Activated CD8-positive, alpha-beta memory T cell treated with anti-CD3 and anti-CD28 coated beads, Interleukin-2, amount 50 U/mL, for 4 hours (primary cell): ENCODE results near the gene PGAP1.

Source experiments
- DNase-seq: peaks from one replicate; pipeline ENCODE4 v3.0.0-alpha.2; 2020

PGAP1 gene

DNA sequence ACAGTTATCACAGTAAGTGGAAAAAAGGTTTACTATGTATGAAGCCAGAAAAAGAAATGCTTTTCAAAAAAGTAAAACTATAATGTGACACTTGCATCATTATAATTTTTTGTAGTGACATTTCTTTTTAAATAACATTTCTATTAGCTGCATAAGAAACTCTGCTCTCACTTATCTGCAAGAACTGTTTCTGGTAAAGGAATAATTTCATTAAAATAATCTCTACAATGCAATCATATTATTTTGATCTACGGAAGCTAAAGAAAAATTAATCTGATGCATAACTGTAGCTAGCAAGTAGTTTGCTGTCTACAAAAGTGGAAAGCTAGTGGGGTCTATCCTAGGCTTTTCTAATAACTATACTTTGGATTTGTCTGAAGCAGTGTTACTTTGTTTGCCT, 50.1 kb downstream of the PGAP1 start:
- no peak for DNase-seq

DNA sequence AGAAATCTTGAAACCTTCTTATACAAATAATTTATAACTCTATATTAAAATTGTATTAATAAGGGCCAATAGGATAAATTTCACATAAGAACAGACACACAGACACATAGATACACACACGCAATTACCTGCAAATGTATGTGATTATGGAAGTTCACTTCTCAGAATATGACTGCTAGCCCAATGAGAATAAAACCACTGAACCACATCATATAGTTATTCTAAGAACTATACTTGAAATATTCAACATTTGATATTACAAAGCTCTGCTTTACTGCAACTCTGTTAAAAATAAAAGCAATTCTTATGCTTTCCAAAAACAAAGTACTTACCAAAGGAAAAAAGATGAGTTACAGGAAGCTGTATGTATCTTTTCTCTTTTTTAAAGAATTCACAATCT, 51.1 kb downstream of the PGAP1 start:
- no peak for DNase-seq

DNA sequence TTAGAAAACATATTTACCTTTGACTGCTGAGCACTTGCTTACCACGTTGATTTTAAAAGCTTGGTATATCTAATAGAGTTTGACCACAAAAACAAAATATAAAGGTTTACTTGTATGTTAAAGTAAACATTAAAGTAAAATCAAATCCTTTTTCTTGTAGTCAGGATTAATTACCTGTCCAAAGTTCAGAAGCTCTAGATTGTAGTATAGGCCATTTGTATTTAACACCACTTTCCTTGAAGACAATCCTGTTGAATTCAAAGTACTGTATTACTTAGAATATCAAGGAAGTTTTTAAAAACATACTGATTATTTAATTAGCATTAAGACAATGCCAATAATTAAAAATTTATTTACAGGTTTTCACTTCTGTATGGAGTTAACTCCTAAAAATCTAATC, 53.0 kb downstream of the PGAP1 start:
- no peak for DNase-seq

DNA sequence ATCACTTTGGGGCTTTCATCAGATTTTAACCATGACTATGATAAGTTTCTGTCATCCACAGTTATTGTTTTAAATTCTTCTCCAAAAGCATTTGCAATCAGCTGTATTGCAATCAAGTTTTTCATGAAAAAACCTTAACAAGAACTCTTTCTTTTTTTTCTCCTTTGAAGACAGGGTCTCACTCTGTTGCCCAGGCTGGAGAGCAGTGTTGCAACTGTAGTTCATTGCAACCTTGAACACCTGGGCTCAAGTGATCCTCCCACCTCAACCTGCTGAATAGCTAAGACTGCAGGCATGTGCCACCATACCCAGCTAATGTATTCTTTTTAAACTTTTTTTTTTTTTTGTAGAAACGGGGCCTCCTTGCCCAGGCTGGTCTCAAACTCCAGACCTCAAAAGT, 71.9 kb downstream of the PGAP1 start:
- DNase-seq, result no peak

DNA sequence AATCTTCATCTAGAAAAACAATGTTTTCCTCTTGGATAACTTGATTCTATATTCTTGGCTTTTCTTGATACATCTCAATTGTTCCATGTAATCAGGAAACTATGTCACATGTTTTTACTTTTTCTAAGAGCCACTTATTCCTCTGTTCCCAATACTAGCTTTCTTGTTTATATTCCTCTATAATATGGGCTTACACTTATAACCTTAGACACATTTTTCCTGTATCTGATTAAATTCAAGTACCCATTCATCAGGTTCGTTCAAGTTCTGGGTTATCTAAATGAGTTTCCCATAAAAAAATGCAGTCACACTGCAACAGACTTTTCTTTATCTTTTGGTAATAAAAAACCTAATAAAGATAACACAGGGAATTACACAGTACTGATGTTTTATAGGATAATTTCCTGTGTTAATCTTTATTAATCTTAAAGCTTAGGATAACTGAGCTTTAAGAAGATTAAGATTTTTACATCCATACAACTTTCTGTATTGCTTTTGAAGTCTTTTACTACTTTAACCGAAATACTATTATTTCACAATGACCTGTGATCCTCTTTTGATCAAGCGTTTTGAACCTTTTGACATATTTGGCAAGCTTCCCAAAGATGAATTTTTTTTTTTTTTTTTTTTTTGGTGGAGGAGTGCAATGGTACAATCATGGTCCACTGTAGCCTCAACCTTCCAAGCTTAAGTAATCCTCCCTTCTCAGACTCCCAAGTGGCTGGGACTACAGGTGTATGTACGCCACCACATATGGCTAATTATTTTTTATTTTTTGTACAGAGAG, 73.0 kb downstream of the PGAP1 start:
- DNase-seq, result no peak

DNA sequence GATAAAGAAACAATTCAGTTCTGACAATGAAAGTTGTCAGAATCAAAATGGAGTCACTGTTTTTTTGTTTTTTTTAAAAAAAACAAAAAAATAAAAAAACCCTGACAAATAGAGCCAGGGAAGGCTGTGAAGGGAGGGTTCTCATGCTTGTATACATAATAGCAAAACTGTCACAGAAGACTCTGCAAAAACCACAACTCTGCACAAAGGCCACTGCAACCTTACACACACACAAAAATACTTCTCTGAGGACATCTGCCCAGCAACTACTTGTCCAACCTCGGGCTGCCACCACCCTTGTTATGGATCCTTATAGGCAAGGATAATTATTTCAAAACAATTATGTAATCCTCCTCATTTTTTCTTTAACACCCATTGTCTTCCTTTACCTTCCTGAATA, 75.4 kb downstream of the PGAP1 start:
- no peak for DNase-seq

DNA sequence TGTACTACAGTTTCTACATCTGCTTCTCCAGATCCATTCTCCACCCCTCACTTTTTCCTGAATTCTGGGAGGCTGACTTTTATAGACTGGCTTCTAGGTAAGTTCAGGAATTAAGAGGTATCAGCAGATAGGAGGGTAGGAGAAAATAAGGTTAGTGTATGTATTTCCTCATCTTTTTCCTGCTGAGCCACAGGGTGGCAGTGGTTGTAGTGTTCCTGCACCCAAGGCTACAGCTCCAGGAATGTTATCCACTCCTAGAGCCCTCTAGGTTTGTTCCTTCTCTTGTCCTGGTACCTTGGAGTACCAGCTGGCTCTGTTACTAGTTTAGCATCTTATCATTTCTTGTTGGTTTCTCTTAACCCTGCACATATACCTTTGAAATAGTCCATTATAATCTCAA, 76.6 kb downstream of the PGAP1 start:
- no peak for DNase-seq

DNA sequence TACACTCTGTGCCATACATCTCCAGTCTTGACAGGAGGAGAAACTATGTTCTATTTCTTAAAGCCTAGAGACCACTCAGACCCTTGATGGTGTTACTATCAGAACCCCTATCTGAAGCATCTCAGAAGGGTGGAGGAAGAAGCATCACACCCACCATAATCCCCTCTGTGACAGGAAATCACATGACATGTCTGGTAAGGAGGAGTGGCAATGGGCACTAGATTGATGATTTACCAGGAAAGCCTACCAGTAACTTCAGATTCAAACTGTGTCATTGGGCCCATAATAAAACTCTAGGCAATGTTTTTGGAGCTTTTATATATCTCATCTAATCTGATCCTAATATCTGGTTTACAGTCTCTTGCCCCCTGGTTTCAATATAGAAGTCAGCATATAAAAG, 80.2 kb downstream of the PGAP1 start:
- DNase-seq, result no peak

DNA sequence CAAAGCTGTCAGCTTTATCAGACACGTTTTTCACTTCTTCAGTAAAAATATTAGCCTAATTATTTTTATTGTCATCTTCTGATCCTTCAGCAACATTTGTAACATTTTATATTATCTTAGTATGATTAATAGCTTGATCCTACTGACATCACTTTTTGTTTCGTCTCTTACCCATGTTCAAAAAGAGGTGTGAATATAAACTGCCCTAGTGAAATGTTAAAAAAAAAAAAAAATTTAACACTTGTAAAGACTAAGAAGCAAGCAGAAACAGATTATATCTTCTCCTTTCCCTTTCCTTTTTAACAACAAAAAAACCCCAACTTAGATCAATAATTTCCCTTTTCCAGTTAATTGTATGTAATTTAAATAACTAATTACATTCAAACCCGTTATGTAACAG, 81.1 kb downstream of the PGAP1 start:
- no peak for DNase-seq

DNA sequence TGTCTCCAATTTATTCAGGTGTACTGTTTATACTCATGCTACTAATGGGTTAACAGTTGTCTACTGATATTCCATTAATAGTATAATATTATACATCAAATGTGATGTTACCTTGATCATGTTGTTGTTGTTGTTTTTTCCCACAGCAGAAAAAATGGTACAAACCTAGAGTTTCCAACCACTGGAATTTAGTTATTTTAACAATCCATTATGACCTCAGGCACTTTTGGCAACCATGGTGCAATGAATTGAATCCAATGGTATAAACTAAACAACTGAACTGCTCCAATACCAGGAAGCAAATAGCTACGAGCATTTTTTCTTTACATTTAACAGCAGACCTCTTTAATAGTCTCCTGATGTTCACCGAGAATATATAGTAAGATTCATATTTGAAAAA, 86.3 kb downstream of the PGAP1 start:
- DNase-seq, result no peak

DNA sequence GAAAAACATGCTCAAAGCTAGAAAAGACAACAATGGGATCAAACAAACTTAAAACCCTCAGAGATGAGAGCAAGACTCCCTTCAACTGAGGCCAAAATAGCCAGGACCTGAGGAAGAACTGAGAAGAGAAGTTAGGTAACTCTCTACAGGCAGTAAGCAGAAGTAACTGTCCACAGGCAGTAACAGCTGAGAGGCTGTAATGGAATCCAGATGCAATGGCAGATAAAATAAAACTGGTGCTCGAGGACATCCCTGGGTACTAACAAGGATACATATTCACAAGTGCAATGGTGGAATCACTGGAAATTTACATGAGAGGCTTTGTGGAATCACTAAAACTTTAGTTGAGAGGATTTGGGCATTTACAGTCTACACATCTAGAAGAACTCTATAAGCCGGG, 86.9 kb downstream of the PGAP1 start:
- no peak for DNase-seq

DNA sequence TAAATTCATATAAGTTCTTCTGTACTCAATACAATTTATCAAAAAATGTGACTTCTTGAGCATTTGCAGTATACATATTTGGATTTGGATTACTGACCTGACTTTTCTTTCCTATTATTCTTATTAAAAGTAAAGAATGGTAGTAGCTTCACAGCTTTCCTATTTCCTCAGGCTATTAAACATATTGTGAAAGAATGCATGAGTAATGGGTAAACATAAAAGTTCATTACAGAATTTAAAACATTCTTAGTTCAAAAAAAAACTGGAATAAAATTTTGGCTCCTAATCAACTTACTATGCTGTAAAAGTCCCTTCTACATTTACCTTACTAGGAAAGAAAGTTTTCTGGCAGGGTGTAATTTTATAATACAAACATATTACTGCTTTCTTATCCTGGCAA, 90.1 kb downstream of the PGAP1 start:
- no peak for DNase-seq

DNA sequence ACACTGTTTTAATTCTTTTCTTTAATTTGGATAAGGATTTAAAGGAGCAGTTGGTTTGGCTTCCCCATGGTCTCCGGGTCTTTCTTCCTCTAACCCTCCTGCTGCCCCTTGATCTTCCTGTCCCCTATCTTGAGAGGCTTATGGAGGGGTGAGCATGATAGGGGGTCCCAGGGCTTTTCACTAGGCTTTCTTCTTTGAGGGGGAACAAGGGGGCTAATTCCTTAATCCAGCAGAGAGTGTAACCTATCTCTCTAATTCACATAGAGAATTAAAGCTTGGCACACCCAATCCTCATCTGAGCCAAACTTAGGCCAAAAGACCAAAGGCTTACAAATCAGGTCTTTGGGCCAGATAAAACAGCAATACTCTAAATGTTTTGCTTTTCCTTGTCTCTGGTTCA, 95.8 kb downstream of the PGAP1 start:
- DNase-seq, result no peak

DNA sequence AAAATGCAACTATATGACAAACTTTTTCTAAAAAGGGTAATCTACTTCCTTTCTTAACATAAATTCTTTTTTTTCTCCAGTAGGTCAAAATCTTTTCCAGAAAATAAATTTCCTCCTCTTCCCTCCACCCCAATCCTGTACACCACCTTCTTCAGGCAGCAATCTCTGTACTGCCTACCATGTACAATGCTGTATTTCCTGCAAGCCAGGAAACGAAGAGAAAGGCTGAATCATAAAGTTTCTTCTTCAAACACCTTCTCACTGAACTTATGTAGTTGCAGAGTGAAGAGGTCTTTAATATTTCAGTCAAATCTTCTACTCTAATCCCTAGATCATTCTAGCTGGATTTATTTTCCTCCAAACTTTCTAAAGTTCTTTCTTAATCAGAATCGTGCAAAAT, 99.2 kb downstream of the PGAP1 start:
- DNase-seq, result no peak

DNA sequence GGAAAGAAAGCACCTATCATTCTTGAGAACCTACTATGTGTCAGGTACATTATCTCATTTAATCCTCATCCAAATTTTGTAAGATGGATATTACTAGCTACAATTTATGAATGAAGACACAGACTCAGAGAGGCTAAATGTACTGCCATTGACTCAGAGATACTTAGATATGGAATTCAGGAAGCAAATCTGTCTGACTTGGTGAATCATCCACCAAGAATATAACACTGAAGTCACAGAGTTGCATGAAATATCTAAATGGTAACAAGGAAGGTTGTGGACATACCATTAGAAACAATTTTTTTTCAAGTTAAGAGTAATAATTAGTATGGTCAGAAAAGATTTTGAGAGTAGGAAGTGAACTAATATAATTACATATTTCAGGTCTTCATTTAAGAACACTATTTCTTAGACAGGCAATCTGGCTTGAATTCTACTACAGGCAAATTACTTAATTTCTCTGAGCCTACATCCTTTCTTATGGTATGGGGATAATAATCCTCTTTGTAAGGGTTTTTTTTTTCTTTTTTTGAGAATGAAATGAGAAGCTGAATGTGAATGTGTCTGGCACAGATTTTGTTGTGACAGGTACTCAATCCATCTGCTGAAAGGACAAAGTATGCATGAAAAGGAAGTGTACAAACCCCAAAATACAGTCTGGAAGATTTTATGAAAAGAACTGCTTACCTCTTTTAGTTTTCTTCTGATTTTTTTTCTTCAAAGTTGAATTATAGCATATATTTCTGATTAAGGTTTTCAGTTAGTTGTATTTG, 102.6 kb downstream of the PGAP1 start:
- no peak for DNase-seq

DNA sequence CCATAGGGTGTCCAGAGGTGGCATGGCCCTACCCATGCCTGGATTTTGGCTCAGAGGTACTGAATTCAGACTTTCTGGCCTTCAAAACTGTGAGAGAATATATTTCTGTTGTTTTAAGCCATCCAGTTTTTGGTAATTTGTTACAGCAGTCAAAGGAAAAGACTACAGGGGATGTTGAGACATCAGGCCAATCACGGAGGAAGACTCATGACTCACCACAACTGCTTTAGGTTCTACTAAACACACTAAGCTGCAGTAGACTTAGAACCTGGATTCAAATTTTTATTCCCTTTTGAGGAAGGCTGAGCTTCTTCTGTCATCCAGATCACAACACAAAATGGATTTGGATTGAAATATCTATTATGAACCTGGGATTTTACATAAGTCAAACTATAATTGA, 105.3 kb downstream of the PGAP1 start:
- DNase-seq, result no peak

DNA sequence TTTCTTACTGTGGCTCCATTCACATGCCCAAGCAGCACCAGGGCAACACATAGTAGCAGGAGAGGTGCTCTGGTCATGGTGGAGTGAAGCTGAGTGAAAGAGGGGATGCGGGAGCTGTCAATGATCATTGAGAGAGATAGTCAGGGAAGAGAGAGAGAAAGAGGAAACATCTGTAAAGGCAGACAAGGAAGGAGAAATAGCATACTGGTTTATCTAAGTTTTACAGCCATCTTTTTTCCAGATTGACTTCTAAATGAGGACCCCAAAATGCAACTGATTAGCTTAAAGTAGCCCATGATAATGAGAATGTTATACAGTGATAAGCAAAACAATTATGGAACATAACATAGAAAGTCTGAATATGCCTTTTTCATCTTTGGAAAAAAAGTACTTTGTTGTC, 117.2 kb downstream of the PGAP1 start, which contains the start of gene C2orf66:
TSS of gene C2orf66 (minus strand) at position 96 of the 400 bp plus-strand sequence. CDS start at position 77, 19 bp downstream.
- no peak for DNase-seq

DNA sequence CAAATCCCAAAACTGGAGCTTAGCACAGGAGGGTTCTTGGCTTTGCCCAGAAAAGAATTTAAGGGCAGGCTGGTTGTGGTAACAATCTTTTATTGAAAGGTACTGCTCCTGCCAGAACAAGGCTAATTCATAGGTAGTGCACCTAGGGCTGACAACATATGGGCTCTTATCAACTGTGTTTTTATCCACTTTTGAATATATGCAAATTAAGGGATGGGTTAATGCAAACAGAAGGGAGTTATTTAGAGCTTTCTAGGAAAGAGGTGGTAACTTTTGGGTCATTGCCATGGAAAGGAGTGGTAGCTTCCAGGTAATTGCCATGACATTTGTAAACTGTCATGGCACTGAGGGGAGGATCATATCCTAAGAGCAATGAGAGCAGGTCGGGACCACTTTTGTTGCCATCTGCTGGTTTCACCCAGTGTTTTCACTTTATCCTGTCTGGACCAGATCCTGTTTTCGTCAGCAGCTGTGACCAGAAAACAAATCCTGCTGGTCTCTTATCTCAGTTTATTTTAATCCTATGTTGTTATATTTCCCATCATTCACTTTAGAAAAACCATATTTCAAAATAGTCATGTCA, 118.3 kb downstream of the PGAP1 start:
- no peak for DNase-seq

DNA sequence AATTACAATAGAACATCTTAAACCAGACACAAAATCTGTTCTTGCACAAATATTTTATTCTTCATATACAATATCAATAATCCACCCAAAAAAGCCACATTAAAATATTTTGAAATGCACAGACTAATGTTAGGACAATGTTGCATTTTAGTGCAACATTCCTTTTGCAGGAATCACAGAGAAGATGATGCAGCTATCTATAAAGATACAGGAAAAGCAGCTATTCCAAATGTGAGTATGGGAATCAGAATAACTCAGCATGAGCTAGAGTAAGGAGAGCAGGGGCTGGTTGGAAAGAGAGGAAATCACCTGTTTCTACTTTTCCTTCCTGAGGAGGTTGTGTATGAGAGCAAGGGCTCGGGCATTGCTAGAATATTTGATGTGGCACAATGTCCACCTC, 122.1 kb downstream of the PGAP1 start:
- DNase-seq, result no peak

DNA sequence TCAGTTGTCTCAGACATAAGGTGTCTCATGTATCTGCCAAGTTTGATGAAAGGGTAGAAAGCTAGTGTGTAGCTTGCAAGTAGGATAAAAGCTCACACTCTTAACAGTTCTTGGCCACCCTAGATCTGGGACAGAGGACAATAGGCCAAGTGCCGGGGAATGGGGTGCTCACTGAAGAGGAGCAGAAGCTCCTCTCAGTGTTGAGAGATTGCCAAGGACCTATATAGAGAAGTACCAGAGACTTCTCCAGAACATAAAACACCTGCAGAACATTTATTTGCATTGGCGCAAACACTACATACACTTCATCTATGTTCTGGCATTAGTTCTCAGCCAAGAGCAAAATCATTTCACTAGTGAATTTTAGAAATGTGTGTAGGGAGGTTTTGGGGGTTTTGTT, 124.1 kb downstream of the PGAP1 start:
- DNase-seq, result no peak

DNA sequence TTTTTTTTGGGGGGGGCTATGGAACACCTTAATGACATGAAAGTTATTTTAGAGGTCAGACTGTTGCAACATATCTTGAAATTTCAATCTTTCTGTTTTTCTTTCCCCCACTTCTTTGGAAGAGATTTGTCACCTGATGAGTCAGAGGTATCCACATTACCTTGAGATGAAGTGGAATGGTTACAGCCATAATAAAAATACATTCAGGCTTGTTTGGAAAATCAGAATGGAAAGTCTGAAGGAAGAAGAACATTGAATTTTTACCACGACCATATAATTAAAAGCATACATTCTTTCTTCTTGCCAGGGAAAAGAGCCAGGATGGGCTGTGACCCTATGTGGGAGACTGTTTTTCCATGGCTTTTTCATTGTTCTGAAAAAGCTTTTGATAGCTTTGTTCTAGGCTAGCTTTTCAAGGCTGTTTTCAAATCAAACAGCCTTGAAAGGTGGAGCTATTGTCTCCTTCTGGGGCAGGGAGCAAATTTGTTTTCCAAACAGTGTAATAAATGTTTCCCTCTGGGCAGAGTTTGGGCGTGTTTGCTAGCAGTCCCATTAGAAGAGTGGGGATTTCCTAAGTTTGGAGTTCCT, 124.7 kb downstream of the PGAP1 start:
- DNase-seq, result no peak

DNA sequence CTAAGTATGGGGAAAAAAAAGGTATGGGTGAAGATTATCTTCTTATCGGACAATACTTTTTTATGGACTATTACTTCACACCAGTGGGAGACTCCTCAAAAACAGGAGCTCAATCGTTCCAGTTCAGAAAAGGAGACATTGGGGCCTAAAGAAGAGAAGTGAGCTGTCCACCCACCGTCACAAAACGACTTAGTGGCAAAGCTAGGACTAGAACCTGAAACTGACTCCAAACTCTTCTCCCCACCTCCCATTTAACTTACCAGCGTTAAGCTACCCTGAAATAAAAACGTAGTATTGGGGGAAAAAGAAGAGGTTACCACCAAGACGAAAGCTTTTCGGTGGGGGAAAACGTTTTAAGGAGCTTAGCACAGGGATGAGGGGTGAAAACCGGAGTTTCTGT, 127.5 kb downstream of the PGAP1 start:
- DNase-seq, result no peak

DNA sequence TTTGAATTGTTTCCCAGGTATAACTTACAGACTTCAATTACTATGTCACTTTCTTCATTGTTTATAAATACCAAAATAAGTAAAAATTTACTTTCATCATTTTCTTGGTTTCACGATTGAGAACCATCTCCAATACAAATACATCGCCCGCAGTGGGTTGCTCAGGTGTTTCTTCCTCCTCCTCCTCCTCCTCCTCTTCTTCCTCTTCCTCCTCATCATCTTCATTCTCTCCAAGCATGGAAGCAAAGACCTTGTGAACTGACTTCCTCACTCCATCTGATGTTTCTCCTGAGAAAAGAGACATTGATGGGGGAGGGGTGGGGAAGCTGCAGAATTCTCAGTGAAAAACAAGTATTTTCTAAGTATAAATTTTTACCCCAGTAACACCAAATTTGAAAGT, 133.6 kb downstream of the PGAP1 start:
- DNase-seq, result no peak
